ENCODE results near the gene ARFGAP2. TPM values are rescaled to one million over a fixed set of nuclear protein-coding genes. Genes with fewer than 3 reads are reported as not detected.

ARFGAP2 gene
- total RNA-seq, 1 donor from 2014 or later, result 90.9 TPM

- Histone ChIP-seq H3K27me3 (ENCODE audit: low read depth) (no peaks in the 10 kb centered on the region), H3K27ac (no peak overlapping the region), H3K36me3 (peaks cover 91% of the 10 kb centered on the region), H3K4me1 (peaks cover 27% of the 10 kb centered on the region), H3K4me3 (no peak overlapping the region), H3K9me3 (no peaks in the 10 kb centered on the region)
- TF ChIP-seq, protein P1, sequence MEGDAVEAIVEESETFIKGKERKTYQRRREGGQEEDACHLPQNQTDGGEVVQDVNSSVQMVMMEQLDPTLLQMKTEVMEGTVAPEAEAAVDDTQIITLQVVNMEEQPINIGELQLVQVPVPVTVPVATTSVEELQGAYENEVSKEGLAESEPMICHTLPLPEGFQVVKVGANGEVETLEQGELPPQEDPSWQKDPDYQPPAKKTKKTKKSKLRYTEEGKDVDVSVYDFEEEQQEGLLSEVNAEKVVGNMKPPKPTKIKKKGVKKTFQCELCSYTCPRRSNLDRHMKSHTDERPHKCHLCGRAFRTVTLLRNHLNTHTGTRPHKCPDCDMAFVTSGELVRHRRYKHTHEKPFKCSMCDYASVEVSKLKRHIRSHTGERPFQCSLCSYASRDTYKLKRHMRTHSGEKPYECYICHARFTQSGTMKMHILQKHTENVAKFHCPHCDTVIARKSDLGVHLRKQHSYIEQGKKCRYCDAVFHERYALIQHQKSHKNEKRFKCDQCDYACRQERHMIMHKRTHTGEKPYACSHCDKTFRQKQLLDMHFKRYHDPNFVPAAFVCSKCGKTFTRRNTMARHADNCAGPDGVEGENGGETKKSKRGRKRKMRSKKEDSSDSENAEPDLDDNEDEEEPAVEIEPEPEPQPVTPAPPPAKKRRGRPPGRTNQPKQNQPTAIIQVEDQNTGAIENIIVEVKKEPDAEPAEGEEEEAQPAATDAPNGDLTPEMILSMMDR (IDR thresholded peaks at IDR 0.05), result no peak
- intact Hi-C loops (cut with DNase I), result no loop called here
- ATAC-seq (no peak), DNase-seq (no peak)
Measured at GRCh38 chr11:47171061-47171838, 5.4 kb downstream of the ARFGAP2 start.

GRCh38 chr11:47166368-47166767, 10.3 kb downstream of the ARFGAP2 start:
- peaks cover 85% of the 10 kb centered on the region for H3K36me3 ChIP-seq
- no peak for ATAC-seq
- TF ChIP-seq, protein P1 (IDR thresholded peaks at IDR 0.05), result no peak

DNA sequence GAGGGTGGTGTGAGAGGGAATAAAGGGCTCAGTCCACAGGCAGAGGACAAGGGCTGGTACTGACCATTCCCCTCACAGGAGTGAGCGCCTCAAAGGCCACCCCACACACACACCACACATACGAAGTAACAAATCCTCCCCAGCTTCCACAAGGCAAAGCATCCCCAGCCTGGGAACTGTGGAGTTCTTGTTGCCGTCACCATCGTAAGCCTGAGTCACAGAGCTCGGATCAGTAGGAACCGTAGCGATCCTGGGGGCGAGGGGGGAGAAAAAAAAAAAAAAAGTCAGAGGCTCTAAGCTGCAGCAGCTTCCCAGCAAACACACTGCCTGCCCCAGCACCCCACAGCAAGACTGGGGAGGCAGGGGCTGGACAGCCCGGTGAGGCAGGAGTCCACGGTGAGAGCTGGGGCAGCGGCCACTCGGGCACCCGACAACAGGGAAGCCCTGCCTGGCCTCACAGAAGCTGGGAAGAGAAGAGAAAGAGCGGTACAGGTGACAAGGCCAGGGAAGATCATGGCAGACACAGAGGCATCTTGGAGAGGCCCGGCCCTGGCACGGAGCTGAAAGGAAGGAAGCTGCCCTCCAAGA, 11.3 kb downstream of the ARFGAP2 start:
- DNase-seq (no peak), ATAC-seq (no peak)
- Histone ChIP-seq H3K4me3 (no peak overlapping the region), H3K27me3 (ENCODE audit: low read depth) (no peaks in the 10 kb centered on the region), H3K36me3 (peaks cover 75% of the 10 kb centered on the region), H3K27ac (no peak overlapping the region), H3K4me1 (no peaks in the 10 kb centered on the region), H3K9me3 (no peaks in the 10 kb centered on the region)
- TF ChIP-seq, protein P1 (IDR thresholded peaks at IDR 0.05), result no peak
- intact Hi-C loops (cut with DNase I), result no loop called here

More at GRCh38 chr11:47166368-47166767, 10.3 kb downstream of the ARFGAP2 start:
- intact Hi-C loops (cut with DNase I), result no loop called here
- no peak for DNase-seq
- no peaks in the 10 kb centered on the region for H3K27me3 ChIP-seq (ENCODE audit: low read depth)
- H3K9me3 ChIP-seq, result no peaks in the 10 kb centered on the region
- H3K27ac ChIP-seq, result no peak overlapping the region
- no peak overlapping the region for H3K4me3 ChIP-seq
- H3K4me1 ChIP-seq, result no peaks in the 10 kb centered on the region

DNA sequence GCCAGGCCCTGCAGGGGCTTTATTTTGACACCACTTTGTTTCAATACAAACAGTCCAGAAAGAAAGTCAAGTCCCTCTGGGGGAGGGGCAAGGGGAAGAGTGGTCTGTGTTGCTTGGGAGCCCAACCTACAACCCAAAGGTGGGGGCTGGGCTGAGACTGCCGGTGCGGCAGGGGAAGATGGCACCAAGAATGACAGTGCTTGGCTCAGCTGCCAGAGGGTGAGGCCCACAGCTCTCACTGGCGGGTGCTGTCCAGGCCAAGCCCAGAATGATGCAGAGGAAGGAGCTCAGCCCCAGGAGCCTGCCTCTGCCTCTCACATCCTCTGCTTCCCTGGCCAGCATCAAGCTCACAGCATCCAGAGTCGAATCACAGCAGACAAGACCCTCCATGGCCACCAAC, 12.4 kb downstream of the ARFGAP2 start:
- Histone ChIP-seq H3K27ac (no peak overlapping the region), H3K9me3 (no peaks in the 10 kb centered on the region), H3K4me1 (no peaks in the 10 kb centered on the region), H3K4me3 (no peak overlapping the region), H3K36me3 (peaks cover 65% of the 10 kb centered on the region), H3K27me3 (ENCODE audit: low read depth) (no peaks in the 10 kb centered on the region)
- intact Hi-C loops (cut with DNase I), result no loop called here
- no peak for ATAC-seq
- no peak for DNase-seq
- TF ChIP-seq, protein P1 (IDR thresholded peaks at IDR 0.05), result no peak

DNA sequence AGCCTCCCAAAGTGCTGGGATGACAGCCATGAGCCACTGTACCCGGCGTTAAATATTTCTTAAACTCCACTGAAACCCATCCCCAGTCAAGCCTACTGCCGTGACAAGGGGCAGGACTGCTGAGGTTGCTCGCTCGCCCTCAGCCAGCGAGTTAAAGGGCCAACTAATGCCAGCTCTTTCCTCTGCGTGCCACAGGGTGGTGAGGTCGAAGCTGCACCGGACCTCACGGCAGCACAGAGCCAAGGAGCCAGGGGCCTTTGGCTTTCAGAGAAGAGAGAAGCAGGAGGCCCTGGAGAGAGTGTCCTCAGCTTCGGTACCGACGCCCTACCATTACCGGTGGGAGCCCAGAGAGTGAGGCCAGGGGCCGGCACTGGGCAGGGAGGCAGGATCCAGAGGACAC, 12.8 kb downstream of the ARFGAP2 start:
- Histone ChIP-seq H3K36me3 (peaks cover 61% of the 10 kb centered on the region), H3K27ac (no peak overlapping the region), H3K27me3 (ENCODE audit: low read depth) (no peaks in the 10 kb centered on the region), H3K9me3 (no peaks in the 10 kb centered on the region), H3K4me1 (no peaks in the 10 kb centered on the region), H3K4me3 (no peak overlapping the region)
- TF ChIP-seq, protein P1 (IDR thresholded peaks at IDR 0.05), result no peak
- intact Hi-C loops (cut with DNase I), result no loop called here
- DNase-seq (no peak), ATAC-seq (no peak)

Data from lower lobe of right lung (tissue), 2 donors.